Neuronal stem cell (in vitro differentiated cells): ENCODE data around the gene ZNF254.

ENCODE experiments used
- DNase-seq: peaks from one replicate; pipeline ENCODE4 v3.0.0-alpha.2; 2013; ENCODE audit warnings: low spot score
- H2AFZ ChIP-seq: one replicate; pipeline ENCODE4 v1.6.1; 2013; ENCODE audit warnings: mild to moderate bottlenecking, low read length, inconsistent platforms
- H2AK5ac ChIP-seq: 2 replicates; pipeline ENCODE4 v1.6.1; 2013; ENCODE audit warnings: low read depth, mild to moderate bottlenecking, inconsistent platforms, low read length, moderate library complexity, mixed read lengths
- H2BK120ac ChIP-seq: 2 replicates; pipeline ENCODE4 v1.6.1; 2013; ENCODE audit warnings: low read depth, mild to moderate bottlenecking, inconsistent platforms, low read length, moderate library complexity, mixed read lengths
- H2BK12ac ChIP-seq: one replicate; pipeline ENCODE4 v1.6.1; 2013; ENCODE audit warnings: low read length, inconsistent platforms
- H2BK15ac ChIP-seq: 2 replicates; pipeline ENCODE4 v1.6.1; 2013; ENCODE audit warnings: mild to moderate bottlenecking, low read length, inconsistent platforms, mixed read lengths
- H2BK5ac ChIP-seq: one replicate; pipeline ENCODE4 v1.6.1; 2013; ENCODE audit warnings: inconsistent platforms, mild to moderate bottlenecking, low read length, moderate library complexity
- H3K14ac ChIP-seq: one replicate; pipeline ENCODE4 v1.6.1; 2013; ENCODE audit warnings: low read length, inconsistent platforms
- H3K18ac ChIP-seq: 2 replicates; pipeline ENCODE4 v1.6.1; 2013; ENCODE audit warnings: low read length, inconsistent platforms
- H3K23ac ChIP-seq: 2 replicates; pipeline ENCODE4 v1.6.1; 2013; ENCODE audit warnings: low read depth, mild to moderate bottlenecking, mixed read lengths, low read length, inconsistent platforms; ENCODE audit not compliant: poor library complexity
- H3K27ac ChIP-seq: replicated peaks from 3 replicates; pipeline ENCODE4 v1.5.1; 2013; ENCODE audit warnings: low read length, inconsistent platforms
- H3K27me3 ChIP-seq, 3 experiments: 2 replicates each; pipeline ENCODE4 v1.6.1; 2013; ENCODE audit warnings: low read length in 3 of 3, mild to moderate bottlenecking in 2 of 3, inconsistent platforms in 1 of 3, low read depth in 1 of 3, mixed read lengths in 1 of 3, moderate library complexity in 1 of 3; ENCODE audit not compliant: control insufficient read depth in 3 of 3, insufficient read depth in 3 of 3
- H3K36me3 ChIP-seq, 2 donors: replicated peaks in 1 of 2; 2 replicates each; pipeline ENCODE4 v1.6.1; 2013; ENCODE audit warnings: low read length in 2 of 2; ENCODE audit not compliant: control insufficient read depth in 2 of 2, insufficient read depth in 2 of 2
- H3K4ac ChIP-seq: 2 replicates; pipeline ENCODE4 v1.6.1; 2013; ENCODE audit warnings: inconsistent platforms, mild to moderate bottlenecking, low read length, moderate library complexity
- H3K4me1 ChIP-seq, 2 donors: 1 replicate in 1 of 2; 2 replicates in 1 of 2; pipeline ENCODE4 v1.6.1; 2013; ENCODE audit warnings: low read length in 2 of 2, low read depth in 1 of 2; ENCODE audit not compliant: control insufficient read depth in 2 of 2, insufficient read depth in 1 of 2
- H3K4me2 ChIP-seq: one replicate; pipeline ENCODE4 v1.6.1; 2013; ENCODE audit warnings: mild to moderate bottlenecking, low read length, inconsistent platforms; ENCODE audit not compliant: insufficient read depth, poor library complexity, severe bottlenecking
- H3K4me3 ChIP-seq, 2 donors: 2 replicates each; pipeline ENCODE4 v1.5.1; 2013; ENCODE audit warnings: low read length in 2 of 2, mild to moderate bottlenecking in 2 of 2, inconsistent platforms in 1 of 2, moderate library complexity in 1 of 2
- H3K79me1 ChIP-seq: one replicate; pipeline ENCODE4 v1.6.1; 2013; ENCODE audit warnings: low read depth, mild to moderate bottlenecking, inconsistent platforms, low read length, moderate library complexity
- H3K9ac ChIP-seq: one replicate; pipeline ENCODE4 v1.6.1; 2013; ENCODE audit warnings: mild to moderate bottlenecking, low read depth, low read length, inconsistent platforms; ENCODE audit not compliant: poor library complexity
- H3K9me3 ChIP-seq, 2 donors: replicated peaks in 1 of 2; 2 replicates each; pipeline versions ENCODE3 to v1.6.1; 2013; ENCODE audit warnings: low read length in 2 of 2, mild to moderate bottlenecking in 2 of 2, inconsistent platforms in 1 of 2, low read depth in 1 of 2, mixed read lengths in 1 of 2, moderate library complexity in 1 of 2; ENCODE audit not compliant: control insufficient read depth in 2 of 2, insufficient read depth in 1 of 2
- H4K8ac ChIP-seq: one replicate; pipeline ENCODE4 v1.6.1; 2013; ENCODE audit warnings: low read depth, mild to moderate bottlenecking, inconsistent platforms, low read length, moderate library complexity
- H4K91ac ChIP-seq: one replicate; pipeline ENCODE4 v1.6.1; 2013; ENCODE audit warnings: low read length, low read depth, mild to moderate bottlenecking, inconsistent platforms; ENCODE audit not compliant: poor library complexity
- WGBS, 2 donors: extraction: QIAGEN DNeasy Blood & Tissue Kit; methylation state at CpG; one replicate each; pipeline ENCODE4 v1.1.7; 2013; ENCODE audit warnings: missing lambda C conversion rate in 2 of 2, mixed read lengths in 1 of 2; ENCODE audit not compliant: insufficient read length in 2 of 2, insufficient replicate concordance in 1 of 2; ENCODE audit errors: extremely low coverage in 2 of 2; 5-methylcytosine and 5-hydroxymethylcytosine counted together

Gene ZNF254

DNA sequence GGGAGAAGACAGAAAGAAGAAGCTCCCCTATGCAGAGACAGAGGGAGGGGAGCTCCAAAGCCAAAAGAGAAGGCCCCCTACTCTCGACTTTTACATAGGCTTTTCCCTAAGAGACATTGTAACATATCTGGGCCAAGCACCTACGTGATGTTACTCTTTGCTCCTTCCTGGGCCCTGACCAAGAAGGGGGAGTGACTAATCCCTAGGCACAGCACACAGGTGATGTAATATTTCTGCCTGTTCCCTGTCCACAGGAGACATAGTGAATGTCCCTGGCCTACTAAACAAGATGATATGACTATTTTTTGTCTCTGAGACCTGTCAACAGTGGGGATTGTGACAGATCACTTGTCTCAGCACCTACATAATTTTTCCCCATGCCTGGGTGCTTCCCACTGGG, 15.9 kb upstream of the ZNF254 start:
- Histone ChIP-seq H3K18ac (no peak overlapping the region), H2BK15ac (no peak overlapping the region), H2BK12ac (no peak overlapping the region), H3K14ac (no peak overlapping the region), H3K27me3 (no peaks in the 10 kb centered on the region), H3K4me3 (no peak overlapping the region), H2BK120ac (no peak overlapping the region), H3K9ac (no peak overlapping the region), H3K79me1 (no peaks in the 10 kb centered on the region), H2AK5ac (no peak overlapping the region), H3K23ac (no peak overlapping the region), H3K36me3 (peaks cover 34 to 93% of the 10 kb centered on the region in 2 donors), H4K8ac (no peak overlapping the region), H3K4me1 (no peaks in the 10 kb centered on the region), H3K4me2 (no peak overlapping the region), H3K4ac (no peak overlapping the region), H3K9me3 (peaks cover 2 to 3% of the 10 kb centered on the region in 2 donors), H2BK5ac (no peak overlapping the region), H2AFZ (no peak overlapping the region), H4K91ac (no peak overlapping the region), H3K27ac (no peak overlapping the region)
- DNase-seq, result no peak
- WGBS, 2 donors, result no CpG with 5 or more reads among the region's 2 CpGs

DNA sequence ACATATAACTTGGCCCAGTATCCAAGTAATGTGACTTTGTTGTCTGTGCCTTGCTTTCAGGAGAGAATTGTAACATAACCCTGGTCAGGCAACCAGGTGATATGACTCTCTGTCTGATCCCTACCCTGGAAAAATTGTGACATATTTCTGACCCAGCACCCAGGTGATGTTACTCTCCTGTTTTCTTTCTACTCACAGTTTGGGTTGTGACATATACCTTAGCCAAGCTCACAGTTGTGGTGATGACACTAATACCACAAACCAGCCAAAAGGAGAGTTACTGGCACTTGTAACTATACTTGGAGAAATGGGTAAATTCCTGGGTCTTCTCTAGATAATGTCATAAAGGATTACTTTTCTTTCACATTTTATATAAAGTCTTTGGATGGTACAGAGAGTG, 14.3 kb upstream of the ZNF254 start:
- Histone ChIP-seq H2AFZ (no peak overlapping the region), H3K4me1 (peaks cover 0 to 6% of the 10 kb centered on the region in 2 donors), H2AK5ac (no peak overlapping the region), H3K36me3 (peaks cover 28 to 93% of the 10 kb centered on the region in 2 donors), H3K27me3 (no peaks in the 10 kb centered on the region), H2BK120ac (no peak overlapping the region), H4K8ac (no peak overlapping the region), H2BK5ac (no peak overlapping the region), H3K14ac (no peak overlapping the region), H2BK12ac (no peak overlapping the region), H3K9me3 (peaks cover 2 to 6% of the 10 kb centered on the region in 2 donors), H3K18ac (no peak overlapping the region), H2BK15ac (no peak overlapping the region), H3K23ac (no peak overlapping the region), H3K4me3 (no peak overlapping the region), H3K9ac (no peak overlapping the region), H3K27ac (no peak overlapping the region), H3K4me2 (no peak overlapping the region), H3K79me1 (no peaks in the 10 kb centered on the region), H4K91ac (no peak overlapping the region), H3K4ac (no peak overlapping the region)
- DNase-seq, result no peak

DNA sequence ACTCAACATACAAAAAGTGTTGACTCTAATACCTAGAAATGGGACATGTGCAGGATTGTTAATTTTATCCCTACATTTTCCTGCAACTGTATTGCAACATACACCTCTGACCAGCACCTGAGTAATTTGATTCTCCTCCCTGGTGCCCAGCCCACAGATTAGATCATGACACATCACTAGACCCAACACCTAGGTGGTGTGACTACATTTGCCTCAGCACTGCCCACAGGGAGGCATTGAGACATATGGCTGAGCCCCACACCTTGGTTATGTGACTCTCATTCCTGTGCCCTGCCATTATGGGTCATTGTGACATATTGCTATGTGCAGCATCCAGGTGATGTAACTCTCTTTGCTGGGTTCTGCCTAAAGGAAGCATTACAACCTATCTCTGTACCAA, 13.2 kb upstream of the ZNF254 start:
- Histone ChIP-seq H3K4ac (no peak overlapping the region), H4K91ac (no peak overlapping the region), H3K18ac (no peak overlapping the region), H3K4me1 (peaks cover 0 to 14% of the 10 kb centered on the region in 2 donors), H3K14ac (no peak overlapping the region), H4K8ac (no peak overlapping the region), H2AK5ac (no peak overlapping the region), H3K9ac (no peak overlapping the region), H2BK15ac (no peak overlapping the region), H3K27ac (no peak overlapping the region), H2AFZ (no peak overlapping the region), H3K27me3 (no peaks in the 10 kb centered on the region), H3K9me3 (peaks cover 2 to 6% of the 10 kb centered on the region in 2 donors), H2BK120ac (no peak overlapping the region), H3K4me2 (no peak overlapping the region), H3K4me3 (no peak overlapping the region), H2BK12ac (no peak overlapping the region), H3K36me3 (peaks cover 24 to 92% of the 10 kb centered on the region in 2 donors), H2BK5ac (no peak overlapping the region), H3K79me1 (no peaks in the 10 kb centered on the region), H3K23ac (no peak overlapping the region)
- no peak for DNase-seq

DNA sequence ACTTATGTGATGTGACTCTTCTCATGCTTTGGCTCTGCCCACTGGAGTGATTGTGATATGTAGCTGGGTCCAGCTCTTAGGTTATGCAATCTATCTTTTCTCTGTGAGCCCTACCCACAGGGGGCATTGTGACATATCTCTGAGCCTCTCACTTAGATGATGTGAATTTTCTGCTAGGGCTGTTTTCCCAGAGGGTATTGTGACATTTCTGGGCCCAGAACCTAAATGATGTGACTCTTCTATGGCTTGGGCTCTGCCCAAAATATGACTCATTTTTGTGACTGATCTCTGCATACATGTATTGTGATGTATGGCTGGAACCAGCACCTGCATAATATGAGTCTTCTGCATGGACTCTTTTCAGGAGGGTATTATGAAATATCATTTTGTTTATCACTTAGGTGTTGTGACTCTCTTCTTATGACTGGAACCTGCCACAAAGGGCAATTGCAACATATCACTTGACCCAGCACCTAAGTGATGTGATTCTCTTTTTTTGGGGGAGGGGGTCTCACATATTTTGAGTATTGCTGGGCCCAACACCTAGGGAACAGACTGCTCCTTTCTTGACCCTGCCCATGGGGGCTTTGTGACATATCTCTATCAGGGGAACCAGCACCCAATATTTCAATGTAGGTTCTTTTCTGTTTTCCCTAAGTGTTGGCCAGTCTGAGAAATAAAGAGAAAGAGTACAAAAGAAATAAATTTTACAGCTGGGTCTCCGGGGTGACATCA, 12.1 kb upstream of the ZNF254 start:
- Histone ChIP-seq H4K91ac (no peak overlapping the region), H2BK5ac (no peak overlapping the region), H2AFZ (no peak overlapping the region), H3K27me3 (no peaks in the 10 kb centered on the region), H3K79me1 (no peaks in the 10 kb centered on the region), H3K18ac (no peak overlapping the region), H3K23ac (no peak overlapping the region), H2BK15ac (no peak overlapping the region), H3K9ac (no peak overlapping the region), H3K14ac (no peak overlapping the region), H2BK12ac (no peak overlapping the region), H3K4me2 (no peak overlapping the region), H3K4me3 (no peak overlapping the region), H3K36me3 (peaks cover 24 to 98% of the 10 kb centered on the region in 2 donors), H2AK5ac (no peak overlapping the region), H4K8ac (no peak overlapping the region), H2BK120ac (no peak overlapping the region), H3K9me3 (peaks cover 2 to 9% of the 10 kb centered on the region in 2 donors), H3K4me1 (peaks cover 0 to 19% of the 10 kb centered on the region in 2 donors), H3K4ac (no peak overlapping the region), H3K27ac (no peak overlapping the region)
- WGBS, 2 donors, result no CpG with 5 or more reads among the region's 1 CpG
- no peak for DNase-seq
